NCI-H146 treated with DMSO at 0.1 percent for 48 hours (cell line): ENCODE results near the gene BCAS3.
"Not testable (repeated sequence)": the region's sequence is repeated elsewhere in the genome, so short reads cannot be mapped to it uniquely, and the experiment has no call there.

ENCODE experiments used
- DNase-seq: peaks from one replicate; lab custom pipeline; 2025; ENCODE audit not compliant: unreplicated experiment; lab: John Stamatoyannopoulos, UW

Gene BCAS3

DNA sequence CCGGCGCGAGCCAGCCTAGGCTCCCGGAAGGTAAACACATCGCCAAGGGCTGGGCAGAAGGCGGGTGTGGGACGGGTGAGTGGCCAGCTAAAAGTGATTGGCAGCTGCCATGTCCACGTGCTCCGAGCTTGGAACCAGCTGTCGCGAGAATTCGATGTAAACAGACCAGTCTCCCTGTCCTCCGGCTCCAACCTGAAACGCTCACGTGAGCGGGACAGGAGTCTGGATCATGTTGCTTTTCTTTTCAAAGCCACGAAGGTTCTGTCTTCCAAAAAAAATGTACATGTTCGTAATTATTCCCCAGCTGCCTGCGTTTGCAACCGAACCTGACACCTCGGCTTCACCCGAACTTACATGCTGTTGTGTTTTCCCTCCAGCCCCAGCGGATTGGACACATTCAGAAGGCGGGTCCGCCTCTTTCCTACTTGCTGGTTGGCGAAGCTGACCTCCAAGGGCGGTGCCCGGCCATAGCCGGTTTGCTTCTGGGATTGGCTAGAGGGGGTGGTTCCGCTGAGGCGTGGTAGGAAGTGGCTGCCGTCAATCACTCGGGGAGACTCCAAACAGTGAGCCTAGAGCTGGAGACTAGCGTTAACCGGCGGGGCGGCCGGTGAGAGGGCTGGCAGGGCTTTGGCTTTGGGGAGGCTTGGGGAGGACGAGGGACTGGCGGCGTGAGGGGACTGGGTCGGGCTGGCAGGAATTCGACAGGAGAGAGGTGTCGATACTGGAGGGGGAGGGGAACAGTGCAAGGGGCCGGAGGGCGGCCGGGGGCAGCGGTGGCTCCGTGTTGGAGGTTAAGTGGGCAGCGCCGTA lies at the start of gene BCAS3:
BCAS3 (plus strand) TSS at position 544 of the 810 bp plus-strand sequence.
- peak; percentile 96 for DNase-seq

DNA sequence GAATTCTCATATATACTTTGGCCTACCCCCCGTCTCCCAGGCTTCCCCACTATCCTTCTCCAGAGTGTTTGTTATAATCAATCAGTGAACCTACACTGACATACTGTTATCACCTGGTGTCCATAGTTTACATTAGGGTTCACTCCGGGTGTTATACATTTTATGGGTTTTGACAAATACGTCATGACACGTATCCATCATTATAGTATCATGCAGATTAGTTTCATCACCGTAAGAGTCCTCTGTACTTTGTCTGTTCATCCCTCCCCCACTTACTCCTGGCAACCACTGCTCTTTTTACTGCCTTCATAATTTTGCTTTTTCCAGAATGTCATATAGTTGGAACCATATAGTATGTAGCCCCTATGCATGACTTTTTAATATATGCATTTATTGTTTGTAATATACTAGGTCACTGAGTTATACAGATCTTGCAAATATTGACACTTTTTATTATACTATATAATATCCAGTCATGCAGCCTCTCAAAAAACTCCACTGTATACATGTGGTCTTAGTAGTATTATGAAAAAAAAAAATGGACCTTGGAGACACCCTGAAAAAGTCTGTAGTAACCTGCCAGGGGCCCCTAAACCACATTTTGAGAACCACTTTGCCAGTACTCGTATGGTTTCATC lies 49.3 kb upstream of the BCAS3 start:
- DNase-seq, result no peak

DNA sequence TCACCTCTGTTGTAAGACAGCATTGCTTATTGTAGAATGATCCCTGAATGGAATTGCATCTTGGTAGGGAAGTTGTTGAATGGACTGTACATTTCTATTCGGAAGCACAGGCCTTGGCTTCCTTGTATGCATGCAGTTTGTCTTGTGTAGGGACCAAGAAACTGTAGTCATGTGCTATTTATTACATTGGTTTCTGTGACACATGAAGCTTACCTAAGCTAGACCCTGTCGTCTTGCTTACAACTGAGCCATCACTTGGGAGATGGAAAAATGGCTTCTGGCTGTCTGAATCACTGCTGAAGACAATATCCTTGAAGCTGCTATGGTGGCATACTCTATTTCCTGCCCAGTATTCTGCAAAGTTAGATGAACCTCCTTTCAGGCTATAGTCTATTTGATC lies 48.5 kb upstream of the BCAS3 start:
- no peak for DNase-seq

DNA sequence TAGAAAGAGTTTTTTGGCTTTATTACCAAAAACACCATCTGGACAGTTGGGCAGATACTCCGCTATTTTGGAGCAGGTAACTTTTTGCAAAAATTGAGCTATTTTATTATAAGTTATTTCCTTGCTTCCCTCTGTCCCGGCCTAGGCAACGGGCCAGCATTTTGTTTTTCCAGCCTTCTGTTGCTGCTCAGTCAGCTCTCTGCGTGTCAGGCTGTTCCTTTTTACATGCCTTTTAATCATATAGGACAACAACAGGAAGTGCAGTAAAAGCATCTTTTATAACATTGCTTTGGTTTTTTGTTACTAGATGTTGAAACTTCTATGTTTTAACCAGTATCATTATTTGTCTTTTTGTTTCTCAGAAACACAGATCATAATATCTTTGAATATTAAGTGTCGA lies 47.3 kb upstream of the BCAS3 start:
- no peak for DNase-seq

DNA sequence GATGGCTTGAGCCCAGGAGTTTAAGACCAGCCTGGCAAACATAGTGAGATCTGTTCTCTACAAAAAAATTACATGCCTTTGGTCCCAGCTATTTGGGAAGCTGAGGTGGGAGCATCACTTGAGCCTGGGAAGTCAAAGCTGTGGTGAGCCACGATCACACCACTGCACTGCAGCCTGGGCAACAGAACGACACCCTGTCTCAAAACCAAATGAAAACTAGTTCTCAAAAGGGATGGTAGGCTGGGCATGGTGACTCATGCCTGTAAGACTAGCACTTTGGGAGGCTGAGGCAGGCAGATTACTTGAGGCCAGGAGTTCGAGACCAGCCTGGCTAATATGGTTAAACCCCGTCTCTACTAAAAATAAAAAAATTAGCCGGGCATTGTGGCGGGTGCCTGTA lies 46.5 kb upstream of the BCAS3 start:
- no peak for DNase-seq

DNA sequence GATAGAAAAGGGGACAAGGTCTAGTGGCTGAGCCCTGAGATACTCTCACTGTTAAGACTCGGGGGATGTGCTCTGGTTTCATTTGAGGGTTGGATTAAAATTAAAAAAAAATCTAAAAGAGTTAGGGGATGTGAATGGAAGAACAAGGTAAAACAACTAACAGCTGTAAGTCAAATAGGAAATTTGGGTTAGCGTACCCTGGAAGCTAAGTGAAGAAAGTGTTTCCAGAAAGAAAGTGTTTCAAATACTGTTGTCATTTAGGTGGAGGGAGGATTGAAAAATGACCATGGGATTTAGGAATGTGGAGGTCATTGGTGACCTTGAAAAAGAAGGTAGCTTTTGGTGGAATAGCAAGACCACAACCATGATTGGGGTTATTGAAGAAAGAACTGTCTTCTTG lies 40.0 kb upstream of the BCAS3 start:
- DNase-seq, result no peak

DNA sequence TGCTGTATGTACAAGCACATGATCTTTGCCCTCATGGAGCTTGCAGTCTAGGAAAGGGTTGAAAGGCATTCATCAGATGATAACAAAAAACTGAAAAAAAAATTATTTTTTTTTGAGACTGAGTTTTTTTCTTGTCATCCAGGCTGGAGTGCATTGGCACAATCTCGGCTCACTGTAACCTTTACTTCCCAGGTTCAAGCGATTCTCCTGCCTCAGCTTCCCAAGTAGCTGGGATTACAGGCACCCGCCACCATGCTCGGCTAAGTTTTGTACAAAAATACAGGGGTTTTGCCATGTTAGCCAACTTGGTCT lies 38.7 kb upstream of the BCAS3 start:
- DNase-seq, result no peak

DNA sequence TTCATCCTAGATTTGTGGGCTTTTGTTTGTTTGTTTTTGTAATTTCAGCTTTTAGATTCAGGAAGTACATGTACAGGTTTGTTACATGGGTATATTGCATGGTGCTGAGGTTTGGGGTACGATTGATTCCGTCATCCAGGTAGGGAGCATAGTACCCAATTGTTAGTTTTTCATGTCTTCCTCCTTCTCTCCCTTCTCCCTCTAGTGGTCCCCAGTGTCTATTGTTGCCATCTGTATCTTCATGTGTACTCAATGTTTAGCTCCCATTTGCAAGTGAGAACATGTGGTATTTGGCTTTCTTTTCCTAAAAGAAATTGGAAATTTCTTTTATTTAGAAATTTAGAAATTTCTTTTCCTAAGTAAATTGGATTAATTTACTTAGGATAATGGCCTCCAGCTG lies 37.1 kb upstream of the BCAS3 start:
- no peak for DNase-seq

DNA sequence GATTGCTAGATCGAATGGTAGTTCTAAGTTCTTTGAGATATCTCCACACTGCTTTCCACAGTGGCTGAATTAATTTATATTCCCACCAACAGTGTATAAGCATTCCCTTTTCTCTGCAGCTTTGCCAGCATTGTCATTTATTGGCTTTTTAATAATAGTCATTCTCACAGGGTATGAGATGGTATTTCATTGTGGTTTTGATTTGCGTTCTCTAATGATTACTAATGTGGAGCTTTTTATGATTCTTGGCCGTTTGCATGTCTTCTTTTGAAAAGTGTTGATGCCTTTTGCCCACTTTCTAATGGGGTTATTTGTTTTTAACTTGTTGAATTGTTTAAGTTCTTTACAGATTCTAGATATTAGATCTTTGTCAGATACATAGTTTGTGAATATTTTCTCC lies 36.5 kb upstream of the BCAS3 start:
- no peak for DNase-seq

DNA sequence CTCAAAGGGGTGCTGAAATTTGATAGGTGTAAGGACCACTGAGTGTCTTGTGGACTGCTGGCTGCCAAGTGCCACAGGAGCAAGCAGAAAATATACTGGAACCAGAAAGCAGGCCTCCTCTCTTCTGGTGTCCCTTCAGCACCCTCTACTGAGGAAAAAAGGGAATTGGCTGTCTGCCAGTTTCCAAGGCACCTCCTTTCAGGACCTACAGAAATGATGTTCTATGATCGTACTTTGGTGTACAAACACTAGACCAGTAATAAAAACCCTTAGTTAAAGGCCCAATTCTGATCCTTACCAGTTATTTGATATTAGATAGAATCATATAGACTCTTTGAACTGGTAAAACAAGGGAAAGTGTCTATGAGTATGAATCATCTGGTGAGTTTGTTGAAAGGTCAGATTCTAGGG lies 35.8 kb upstream of the BCAS3 start:
- DNase-seq, result peak; percentile 49

DNA sequence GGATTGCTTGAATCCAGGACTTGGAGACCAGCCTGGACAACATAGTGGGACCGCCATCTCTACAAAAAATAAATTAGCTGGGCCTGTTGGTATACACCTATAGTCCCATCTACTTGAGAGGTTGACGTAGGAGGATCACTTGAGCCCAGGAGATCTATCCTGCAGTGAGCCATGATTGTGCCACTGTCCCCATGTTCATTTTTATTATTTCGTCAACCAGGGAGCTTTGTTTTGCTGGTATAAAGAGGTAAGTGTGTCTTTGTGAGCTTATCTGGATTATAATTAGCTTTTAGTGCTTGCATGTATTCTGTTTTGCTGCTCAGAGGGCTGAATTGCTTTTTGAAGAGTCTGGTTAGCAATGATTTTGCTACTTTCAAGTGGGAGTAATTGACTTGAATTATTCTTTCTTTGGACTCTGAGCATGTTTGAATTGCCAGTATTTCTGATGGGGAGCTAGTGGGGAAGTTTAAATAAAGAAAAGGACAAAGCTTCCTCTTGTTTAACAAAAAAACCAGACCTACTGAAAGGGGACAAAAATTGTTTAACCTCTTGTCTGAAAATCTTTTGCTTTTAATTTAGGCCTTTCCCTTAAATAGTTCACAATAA lies 31.6 kb upstream of the BCAS3 start:
- no peak for DNase-seq

DNA sequence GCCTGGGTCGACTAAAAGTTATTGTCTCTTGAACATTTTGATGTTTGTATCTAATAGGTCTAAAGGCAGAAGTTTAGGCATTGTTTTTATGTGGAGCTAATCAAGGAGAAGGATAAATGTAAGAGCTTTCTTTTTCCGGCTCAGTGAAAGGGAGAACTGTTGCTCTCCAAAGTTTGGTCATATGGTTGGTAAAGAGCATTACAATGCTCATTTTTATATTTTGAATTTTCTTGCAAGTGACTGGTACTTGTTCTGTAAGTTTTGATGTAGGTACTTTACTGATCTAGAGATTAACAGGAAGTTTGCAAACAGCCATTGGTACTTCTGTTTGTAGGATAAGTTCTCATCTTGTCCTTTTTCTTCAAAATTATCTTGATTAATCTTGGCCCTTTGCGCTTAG lies 30.9 kb upstream of the BCAS3 start:
- no peak for DNase-seq

DNA sequence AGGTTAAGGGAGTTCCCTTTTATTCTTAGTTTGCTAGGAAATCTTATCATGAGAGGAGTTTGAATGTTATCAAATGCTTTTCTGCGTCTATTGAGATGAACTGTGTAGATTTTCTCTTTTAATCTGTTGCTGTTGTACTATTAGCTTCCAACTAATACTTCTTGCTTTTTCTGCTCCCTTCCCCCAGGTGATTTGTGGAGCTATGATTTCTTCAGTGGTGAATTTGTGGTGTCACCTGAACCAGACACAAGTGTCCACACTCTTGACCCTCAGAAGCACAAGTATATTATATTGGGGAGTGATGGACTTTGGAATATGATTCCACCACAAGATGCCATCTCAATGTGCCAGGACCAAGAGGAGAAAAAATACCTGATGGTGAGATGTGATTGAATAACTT lies 29.9 kb upstream of the BCAS3 start:
- no peak for DNase-seq

DNA sequence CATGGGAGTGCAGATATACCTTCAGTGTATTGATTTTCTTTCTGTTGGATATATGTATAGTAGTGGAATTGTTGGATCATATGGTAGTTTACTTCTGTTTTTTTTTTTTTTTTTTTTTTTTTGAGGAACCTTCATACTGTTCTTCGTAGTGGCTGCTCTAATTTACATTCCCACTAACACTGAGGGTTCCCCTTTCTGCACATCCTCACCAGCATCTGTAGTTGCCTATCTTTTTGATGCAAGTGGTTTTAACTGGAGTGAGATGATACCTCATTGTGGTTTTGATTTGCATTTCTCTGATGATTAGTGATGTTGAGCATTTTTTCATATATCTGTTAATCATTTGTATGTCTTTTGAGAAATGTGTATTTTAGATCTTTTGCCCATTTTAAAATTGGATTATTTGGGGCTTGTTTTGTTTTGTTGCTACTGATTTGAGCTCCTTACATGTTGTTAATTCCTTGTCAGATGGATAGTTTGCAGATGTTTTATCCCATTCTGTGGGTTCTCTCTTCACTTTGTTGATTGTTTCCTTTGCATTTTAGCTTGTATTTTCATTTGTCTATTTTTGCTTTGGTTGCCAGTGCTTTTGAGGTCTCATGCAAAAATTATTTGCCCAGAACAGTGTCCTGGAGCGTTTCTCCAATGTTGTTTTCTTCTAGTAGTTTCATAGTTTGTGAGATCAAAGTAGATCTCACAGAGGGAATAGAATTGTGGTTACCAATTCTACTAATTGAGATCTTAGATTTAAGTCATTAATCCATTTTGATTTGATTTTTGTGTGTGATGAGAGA lies 25.0 kb upstream of the BCAS3 start:
- DNase-seq, result no peak

DNA sequence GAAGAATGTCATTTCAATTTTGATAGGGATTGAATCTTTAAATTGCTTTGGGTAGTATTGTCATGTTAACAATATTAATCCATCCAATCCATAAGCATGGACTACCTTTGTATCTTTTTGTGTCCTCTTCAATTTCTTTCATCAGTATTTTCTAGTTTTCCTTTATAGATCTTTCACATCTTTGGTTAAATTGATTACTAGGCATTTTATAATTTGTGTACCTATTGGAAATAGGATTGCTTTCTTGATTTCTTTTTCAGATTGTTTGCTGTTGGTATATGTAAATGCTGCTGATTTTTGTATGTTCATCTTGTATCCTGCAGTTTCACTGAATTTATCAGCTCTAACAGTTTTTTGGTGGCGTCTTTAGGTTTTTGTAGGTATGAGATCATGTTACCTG lies 24.1 kb upstream of the BCAS3 start:
- no peak for DNase-seq

DNA sequence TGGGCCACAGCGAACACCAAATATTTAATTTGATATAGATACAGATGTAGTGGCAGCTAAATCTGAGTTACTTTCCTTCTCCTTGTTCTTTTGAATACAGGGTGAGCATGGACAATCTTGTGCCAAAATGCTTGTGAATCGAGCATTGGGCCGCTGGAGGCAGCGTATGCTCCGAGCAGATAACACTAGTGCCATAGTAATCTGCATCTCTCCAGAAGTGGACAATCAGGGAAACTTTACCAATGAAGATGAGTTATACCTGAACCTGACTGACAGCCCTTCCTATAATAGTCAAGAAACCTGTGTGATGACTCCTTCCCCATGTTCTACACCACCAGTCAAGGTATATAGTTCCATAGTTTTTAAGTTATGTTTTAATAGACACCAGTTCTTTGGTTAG lies 21.2 kb upstream of the BCAS3 start:
- DNase-seq, result no peak

DNA sequence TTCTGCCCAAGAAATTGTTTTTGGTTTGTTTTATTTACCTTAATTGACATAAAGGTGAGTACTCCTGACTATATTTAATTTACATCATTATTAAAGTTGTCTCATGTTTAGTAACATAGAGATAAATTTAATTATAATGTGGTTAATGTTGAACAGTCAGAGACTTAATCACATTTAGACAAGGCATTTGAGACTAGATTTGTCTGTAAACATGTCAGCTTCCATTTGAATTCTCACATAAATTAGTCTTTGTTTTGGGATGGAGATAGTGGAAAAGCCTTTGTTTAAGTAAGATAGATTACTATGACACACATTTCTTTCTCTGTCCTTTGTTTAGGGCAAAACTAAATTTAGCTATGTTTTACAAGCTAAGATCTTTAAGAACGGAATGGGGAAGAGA lies 18.5 kb upstream of the BCAS3 start:
- no peak for DNase-seq

DNA sequence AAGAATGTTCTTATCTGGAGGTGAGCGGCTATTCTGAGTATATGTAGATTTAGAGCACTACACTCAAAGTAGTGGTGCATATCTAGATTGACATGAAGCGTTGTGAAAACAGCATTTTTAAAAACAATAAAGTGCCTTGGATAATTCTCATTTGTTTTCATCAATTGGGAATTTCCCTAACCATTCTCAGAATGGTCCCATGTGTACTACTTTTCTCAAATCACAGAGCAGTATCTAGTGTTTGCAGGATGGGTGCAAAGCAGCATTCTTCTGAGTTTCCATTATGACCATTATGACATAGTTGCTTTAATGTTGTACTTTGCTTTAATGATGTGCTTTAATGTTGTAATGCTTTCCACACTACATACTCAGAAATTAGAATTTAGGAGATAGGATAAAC lies 16.2 kb upstream of the BCAS3 start:
- DNase-seq, result no peak

DNA sequence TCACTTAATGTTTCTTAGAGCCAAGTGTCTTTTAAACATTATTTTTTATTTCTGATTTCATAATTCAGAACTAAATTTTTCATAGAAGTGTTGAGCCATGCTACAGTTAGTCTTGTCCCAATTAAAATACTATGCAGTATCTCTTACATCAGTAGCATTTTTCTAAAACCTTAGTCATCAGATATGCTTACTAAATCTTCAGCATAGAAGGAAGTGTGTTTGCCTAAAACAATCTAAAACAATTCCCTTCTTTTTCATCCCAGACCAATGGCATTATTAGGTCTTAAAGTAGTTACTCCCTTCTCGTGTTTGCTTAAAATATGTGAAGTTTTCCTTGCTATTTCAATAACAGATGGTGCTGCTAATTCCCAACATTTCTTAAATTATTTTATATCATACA lies 13.6 kb upstream of the BCAS3 start:
- DNase-seq, result no peak

DNA sequence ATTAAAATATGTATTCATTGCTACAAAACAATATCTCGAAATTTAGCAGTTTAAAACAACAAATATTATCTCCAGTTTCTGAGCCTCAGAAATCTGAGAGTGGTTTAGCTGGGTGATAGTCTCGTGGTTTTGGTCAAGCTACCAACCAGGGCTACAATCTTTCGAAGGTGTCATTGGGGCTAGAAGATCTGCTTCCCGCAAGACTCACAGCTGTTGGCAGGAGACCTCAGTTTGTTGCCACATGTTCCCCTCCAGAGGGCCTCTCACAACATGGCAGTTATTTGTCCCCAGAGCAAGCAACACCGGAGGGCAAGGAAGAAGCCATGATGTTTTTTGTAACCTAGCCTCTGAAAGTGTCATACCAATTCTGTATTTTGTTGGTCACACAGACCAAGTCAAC lies 12.0 kb upstream of the BCAS3 start:
- DNase-seq, result no peak

DNA sequence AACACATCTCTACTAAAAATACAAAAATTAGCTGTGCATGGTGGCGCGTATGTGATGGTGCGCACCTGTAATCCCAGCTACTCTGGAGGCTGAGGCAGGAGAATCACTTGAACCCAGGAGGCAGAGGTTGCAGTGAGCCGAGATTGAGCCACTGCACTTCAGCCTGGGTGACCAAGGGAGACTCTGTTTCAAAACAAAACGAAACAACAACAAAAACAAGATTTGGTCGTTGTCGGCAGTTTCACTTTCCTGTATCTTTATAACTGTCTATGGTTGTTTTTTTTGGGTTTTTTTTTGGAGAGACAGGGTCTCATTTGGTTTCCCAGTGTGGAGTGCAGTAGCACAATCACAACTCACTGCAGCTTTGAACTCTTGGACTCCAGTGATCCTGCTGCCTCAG lies 8.9 kb upstream of the BCAS3 start:
- not testable (repeated sequence) for DNase-seq

DNA sequence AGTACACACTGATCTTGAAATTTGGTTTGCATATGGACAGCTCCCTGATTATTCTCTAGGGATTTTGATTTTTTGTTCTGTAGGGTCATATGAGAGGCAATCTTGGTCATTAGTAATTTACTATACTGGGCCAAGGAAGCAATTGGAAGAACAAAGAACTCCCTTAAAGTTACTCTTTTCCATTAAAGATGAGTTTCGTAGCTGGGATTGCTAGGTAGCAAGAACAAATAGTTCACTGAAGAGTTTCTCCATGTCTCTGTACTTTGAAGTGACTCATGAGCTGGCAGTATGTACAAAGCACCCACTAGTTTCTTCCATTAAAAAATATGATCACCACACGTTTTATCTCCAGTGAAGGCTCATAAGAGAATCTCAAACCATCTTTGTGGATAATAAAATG lies 6.2 kb upstream of the BCAS3 start:
- DNase-seq, result no peak
